ENCODE data around the gene BTN1A1. TPM values are rescaled to one million over a fixed set of nuclear protein-coding genes. Genes with fewer than 3 reads are reported as not detected.

Gene BTN1A1
- total RNA-seq, 4 donors from 2014 or later = 0.32 TPM; not detected in 3

Small RNA genes within 50 kb of the gene (small RNA-seq; reads per million reads assigned to genes)
- 0 reads per million in 4 donors for gene RNU6-502P

Other genes with a start within 250 kb of the BTN1A1 start
- 10 to 100 TPM in 2 of 4 donors, 1 to 10 TPM in 2; 4.5 to 39.1 (median 18.7) TPM for gene BTN3A2, start 135.1 kb upstream of the BTN1A1 start, total RNA-seq
- 10 to 100 TPM in 2 of 4 donors, 1 to 10 TPM in 2; 6.0 to 14.6 (median 11.5) TPM for gene BTN2A2, start 117.2 kb upstream of the BTN1A1 start, total RNA-seq
- 10 to 100 TPM; 15.7 to 43.2 (median 20.4) TPM for gene BTN3A1, start 98.0 kb upstream of the BTN1A1 start, total RNA-seq
- gene BTN3A3, start 59.8 kb upstream of the BTN1A1 start, total RNA-seq = 10 to 100 TPM in 2 of 4 donors, 1 to 10 TPM in 2; 8.0 to 38.6 (median 9.5) TPM
- gene BTN2A1, start 42.3 kb upstream of the BTN1A1 start, total RNA-seq = 10 to 100 TPM; 15.3 to 35.8 (median 20.7) TPM
- 10 to 100 TPM; 20.3 to 69.6 (median 62.8) TPM for gene HMGN4, start 38.1 kb downstream of the BTN1A1 start, total RNA-seq
- gene ABT1, start 96.7 kb downstream of the BTN1A1 start, total RNA-seq = 10 to 100 TPM in 3 of 4 donors, 1 to 10 TPM in 1; 5.6 to 16.5 (median 12.4) TPM
- 10 to 100 TPM in 3 of 4 donors, 1 to 10 TPM in 1; 2.8 to 32.2 (median 13.5) TPM for gene ZNF322, start 159.4 kb downstream of the BTN1A1 start, total RNA-seq

Data from transverse colon (tissue), 4 donors.